SU-DHL-6 (cell line): ENCODE data around the gene LACRT.

ENCODE experiments used
- EZH2phosphoT487 ChIP-seq: fragments of 200-600 bp; sonication (generic), shearing (Covaris generic); conservative IDR thresholded peaks from 2 replicates; pipeline ENCODE4 v1.6.1; 2018; ENCODE audit warnings: mild to moderate bottlenecking, antibody characterized with exemption, low read length, moderate library complexity, mixed read lengths
- TF ChIP-seq, protein P1 (sequence below): fragments of 200-600 bp; sonication (generic); IDR thresholded peaks from one replicate; pipeline ENCODE4 v1.5.1; 2017; ENCODE audit warnings: antibody characterized with exemption, mild to moderate bottlenecking, low read length, moderate library complexity; ENCODE audit not compliant: insufficient read depth, poor library complexity, severe bottlenecking

- TF ChIP-seq, protein P1, sequence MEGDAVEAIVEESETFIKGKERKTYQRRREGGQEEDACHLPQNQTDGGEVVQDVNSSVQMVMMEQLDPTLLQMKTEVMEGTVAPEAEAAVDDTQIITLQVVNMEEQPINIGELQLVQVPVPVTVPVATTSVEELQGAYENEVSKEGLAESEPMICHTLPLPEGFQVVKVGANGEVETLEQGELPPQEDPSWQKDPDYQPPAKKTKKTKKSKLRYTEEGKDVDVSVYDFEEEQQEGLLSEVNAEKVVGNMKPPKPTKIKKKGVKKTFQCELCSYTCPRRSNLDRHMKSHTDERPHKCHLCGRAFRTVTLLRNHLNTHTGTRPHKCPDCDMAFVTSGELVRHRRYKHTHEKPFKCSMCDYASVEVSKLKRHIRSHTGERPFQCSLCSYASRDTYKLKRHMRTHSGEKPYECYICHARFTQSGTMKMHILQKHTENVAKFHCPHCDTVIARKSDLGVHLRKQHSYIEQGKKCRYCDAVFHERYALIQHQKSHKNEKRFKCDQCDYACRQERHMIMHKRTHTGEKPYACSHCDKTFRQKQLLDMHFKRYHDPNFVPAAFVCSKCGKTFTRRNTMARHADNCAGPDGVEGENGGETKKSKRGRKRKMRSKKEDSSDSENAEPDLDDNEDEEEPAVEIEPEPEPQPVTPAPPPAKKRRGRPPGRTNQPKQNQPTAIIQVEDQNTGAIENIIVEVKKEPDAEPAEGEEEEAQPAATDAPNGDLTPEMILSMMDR: no peak
- TF ChIP-seq EZH2phosphoT487: no peak
These were observed 25.7 kb upstream of the LACRT start for GRCh38 chr12:54660320-54660962.
